ENCODE results near the gene ZNF865. TPM values are rescaled to one million over a fixed set of nuclear protein-coding genes. Genes with fewer than 3 reads are reported as not detected.

ZNF865 gene
- total RNA-seq, 1 experiment from 2014 or later: 21.7 TPM

DNA sequence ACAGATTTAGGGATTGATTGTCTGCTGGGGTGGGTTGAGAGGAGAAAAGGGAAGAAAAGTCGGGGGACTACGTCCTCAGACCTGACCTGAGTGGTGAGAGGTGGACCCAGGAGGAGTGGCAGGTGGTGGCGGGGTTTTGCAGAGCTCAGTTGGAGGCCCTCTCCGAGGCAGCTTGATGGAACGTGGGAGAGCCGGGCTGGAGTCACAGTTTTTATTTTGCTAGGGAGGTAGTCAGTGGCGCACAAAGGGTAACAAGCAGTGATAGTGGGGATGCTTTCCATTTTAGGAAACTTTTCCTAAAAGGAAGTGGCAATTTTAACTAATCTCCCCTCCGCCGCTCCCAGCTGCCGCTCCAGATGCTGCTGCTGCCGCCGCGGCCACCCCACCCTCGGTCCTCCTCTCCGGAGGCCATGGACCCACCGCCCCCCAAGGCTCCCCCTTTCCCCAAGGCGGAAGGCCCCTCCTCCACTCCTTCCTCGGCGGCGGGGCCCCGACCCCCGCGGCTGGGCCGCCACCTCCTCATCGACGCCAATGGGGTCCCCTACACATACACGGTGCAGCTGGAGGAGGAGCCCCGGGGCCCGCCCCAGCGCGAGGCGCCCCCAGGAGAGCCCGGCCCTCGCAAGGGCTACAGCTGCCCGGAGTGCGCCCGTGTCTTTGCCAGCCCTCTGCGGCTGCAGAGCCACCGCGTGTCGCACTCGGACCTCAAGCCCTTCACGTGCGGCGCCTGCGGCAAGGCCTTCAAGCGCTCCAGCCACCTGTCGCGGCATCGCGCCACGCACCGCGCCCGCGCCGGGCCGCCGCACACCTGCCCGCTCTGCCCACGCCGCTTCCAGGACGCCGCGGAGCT lies 36.9 kb downstream of the ZNF865 start (continued):
- TF ChIP-seq, protein P1, sequence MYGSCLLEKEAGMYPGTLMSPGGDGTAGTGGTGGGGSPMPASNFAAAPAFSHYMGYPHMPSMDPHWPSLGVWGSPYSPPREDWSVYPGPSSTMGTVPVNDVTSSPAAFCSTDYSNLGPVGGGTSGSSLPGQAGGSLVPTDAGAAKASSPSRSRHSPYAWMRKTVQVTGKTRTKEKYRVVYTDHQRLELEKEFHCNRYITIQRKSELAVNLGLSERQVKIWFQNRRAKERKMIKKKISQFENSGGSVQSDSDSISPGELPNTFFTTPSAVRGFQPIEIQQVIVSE (CRISPR knock-in tag; IDR thresholded peaks at IDR 0.05; ENCODE audit: borderline replicate concordance): no peak
- no peak; the same call in 1 of the 2 replicates for TF ChIP-seq TP53 (CRISPR knock-in tag; IDR thresholded peaks at IDR 0.05)
- TF ChIP-seq, protein P2, sequence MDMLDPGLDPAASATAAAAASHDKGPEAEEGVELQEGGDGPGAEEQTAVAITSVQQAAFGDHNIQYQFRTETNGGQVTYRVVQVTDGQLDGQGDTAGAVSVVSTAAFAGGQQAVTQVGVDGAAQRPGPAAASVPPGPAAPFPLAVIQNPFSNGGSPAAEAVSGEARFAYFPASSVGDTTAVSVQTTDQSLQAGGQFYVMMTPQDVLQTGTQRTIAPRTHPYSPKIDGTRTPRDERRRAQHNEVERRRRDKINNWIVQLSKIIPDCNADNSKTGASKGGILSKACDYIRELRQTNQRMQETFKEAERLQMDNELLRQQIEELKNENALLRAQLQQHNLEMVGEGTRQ (CRISPR knock-in tag; IDR thresholded peaks at IDR 0.05): 0 out of 2 replicates have a peak, but pooled peaks have one; percentile 6
- no peak for TF ChIP-seq SOX15 (CRISPR knock-in tag; IDR thresholded peaks at IDR 0.05)
- TF ChIP-seq, protein P3, sequence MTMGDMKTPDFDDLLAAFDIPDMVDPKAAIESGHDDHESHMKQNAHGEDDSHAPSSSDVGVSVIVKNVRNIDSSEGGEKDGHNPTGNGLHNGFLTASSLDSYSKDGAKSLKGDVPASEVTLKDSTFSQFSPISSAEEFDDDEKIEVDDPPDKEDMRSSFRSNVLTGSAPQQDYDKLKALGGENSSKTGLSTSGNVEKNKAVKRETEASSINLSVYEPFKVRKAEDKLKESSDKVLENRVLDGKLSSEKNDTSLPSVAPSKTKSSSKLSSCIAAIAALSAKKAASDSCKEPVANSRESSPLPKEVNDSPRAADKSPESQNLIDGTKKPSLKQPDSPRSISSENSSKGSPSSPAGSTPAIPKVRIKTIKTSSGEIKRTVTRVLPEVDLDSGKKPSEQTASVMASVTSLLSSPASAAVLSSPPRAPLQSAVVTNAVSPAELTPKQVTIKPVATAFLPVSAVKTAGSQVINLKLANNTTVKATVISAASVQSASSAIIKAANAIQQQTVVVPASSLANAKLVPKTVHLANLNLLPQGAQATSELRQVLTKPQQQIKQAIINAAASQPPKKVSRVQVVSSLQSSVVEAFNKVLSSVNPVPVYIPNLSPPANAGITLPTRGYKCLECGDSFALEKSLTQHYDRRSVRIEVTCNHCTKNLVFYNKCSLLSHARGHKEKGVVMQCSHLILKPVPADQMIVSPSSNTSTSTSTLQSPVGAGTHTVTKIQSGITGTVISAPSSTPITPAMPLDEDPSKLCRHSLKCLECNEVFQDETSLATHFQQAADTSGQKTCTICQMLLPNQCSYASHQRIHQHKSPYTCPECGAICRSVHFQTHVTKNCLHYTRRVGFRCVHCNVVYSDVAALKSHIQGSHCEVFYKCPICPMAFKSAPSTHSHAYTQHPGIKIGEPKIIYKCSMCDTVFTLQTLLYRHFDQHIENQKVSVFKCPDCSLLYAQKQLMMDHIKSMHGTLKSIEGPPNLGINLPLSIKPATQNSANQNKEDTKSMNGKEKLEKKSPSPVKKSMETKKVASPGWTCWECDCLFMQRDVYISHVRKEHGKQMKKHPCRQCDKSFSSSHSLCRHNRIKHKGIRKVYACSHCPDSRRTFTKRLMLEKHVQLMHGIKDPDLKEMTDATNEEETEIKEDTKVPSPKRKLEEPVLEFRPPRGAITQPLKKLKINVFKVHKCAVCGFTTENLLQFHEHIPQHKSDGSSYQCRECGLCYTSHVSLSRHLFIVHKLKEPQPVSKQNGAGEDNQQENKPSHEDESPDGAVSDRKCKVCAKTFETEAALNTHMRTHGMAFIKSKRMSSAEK (CRISPR knock-in tag; IDR thresholded peaks at IDR 0.05; ENCODE audit: borderline replicate concordance): no peak
- TF ChIP-seq, protein P4, sequence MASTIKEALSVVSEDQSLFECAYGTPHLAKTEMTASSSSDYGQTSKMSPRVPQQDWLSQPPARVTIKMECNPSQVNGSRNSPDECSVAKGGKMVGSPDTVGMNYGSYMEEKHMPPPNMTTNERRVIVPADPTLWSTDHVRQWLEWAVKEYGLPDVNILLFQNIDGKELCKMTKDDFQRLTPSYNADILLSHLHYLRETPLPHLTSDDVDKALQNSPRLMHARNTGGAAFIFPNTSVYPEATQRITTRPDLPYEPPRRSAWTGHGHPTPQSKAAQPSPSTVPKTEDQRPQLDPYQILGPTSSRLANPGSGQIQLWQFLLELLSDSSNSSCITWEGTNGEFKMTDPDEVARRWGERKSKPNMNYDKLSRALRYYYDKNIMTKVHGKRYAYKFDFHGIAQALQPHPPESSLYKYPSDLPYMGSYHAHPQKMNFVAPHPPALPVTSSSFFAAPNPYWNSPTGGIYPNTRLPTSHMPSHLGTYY (CRISPR knock-in tag; IDR thresholded peaks at IDR 0.05): 0 out of 2 replicates have a peak, but pooled peaks have one; percentile 10
- TF ChIP-seq, protein P5, sequence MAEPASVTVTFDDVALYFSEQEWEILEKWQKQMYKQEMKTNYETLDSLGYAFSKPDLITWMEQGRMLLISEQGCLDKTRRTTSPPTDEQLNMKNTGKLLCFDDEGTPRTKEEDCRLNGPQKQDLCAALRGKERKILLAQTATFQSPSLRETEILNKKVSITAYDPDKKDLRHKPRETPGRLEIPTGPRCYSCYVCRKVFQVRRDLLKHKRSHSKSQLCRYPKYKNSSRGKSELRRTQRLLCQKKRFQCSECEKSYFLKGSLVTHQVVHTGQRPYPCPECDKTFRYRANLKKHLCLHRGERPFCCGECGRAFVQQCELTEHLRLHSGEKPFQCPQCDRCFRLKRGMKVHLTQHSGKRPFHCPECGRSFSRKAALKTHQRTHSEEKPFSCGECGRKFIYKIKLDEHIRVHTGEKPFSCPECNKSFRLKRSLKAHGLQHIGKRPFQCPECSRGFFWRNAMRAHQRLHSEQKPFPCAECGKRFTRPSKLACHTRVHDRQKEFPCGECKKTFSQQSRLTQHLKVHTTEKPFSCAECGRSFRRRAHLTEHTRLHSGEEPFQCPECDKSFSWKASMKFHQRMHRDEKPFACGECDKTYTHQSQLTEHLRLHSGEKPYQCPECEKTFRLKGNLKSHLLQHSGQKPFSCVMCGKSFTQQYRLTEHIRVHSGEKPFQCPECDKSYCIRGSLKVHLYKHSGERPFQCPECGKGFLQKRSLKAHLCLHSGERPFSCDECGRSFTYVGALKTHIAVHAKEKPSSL (CRISPR knock-in tag; conservative IDR thresholded peaks at IDR 0.05): no peak
- TF ChIP-seq NFYB (CRISPR knock-in tag; conservative IDR thresholded peaks at IDR 0.05; ENCODE audit: low read depth): no peak
- TF ChIP-seq SMAD4 (CRISPR knock-in tag; IDR thresholded peaks at IDR 0.05): no peak
- TF ChIP-seq TEAD1 (CRISPR knock-in tag; IDR thresholded peaks at IDR 0.05): no peak
- peak; percentile 40; the same call in 1 of the 2 replicates for TF ChIP-seq ZNF671 (CRISPR knock-in tag; IDR thresholded peaks at IDR 0.05)
- no peak for TF ChIP-seq JUN (CRISPR knock-in tag; IDR thresholded peaks at IDR 0.05)
- no peak for TF ChIP-seq RORB (CRISPR knock-in tag; IDR thresholded peaks at IDR 0.05)
- no peak for TF ChIP-seq EMX1 (CRISPR knock-in tag; IDR thresholded peaks at IDR 0.05)
- 0 out of 2 replicates have a peak, but pooled peaks have one; percentile 43 for TF ChIP-seq ZNF232 (CRISPR knock-in tag; IDR thresholded peaks at IDR 0.05)
- no peak; the same call in 1 of the 2 replicates for TF ChIP-seq CBFB (CRISPR knock-in tag; IDR thresholded peaks at IDR 0.05; ENCODE audit: low read depth)
- TF ChIP-seq PRRX2 (CRISPR knock-in tag; IDR thresholded peaks at IDR 0.05): no peak
- TF ChIP-seq, protein P6, sequence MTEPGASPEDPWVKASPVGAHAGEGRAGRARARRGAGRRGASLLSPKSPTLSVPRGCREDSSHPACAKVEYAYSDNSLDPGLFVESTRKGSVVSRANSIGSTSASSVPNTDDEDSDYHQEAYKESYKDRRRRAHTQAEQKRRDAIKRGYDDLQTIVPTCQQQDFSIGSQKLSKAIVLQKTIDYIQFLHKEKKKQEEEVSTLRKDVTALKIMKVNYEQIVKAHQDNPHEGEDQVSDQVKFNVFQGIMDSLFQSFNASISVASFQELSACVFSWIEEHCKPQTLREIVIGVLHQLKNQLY (CRISPR knock-in tag; IDR thresholded peaks at IDR 0.05): no peak
- no peak for TF ChIP-seq GABPB1 (CRISPR knock-in tag; IDR thresholded peaks at IDR 0.05)
- no peak for TF ChIP-seq ZNF396 (CRISPR knock-in tag; IDR thresholded peaks at IDR 0.05; ENCODE audit: borderline replicate concordance)
- TF ChIP-seq GRHL2 (CRISPR knock-in tag; IDR thresholded peaks at IDR 0.05; ENCODE audit: insufficient replicate concordance, severe bottlenecking): no peak
- no peak for TF ChIP-seq IRF2 (CRISPR knock-in tag; IDR thresholded peaks at IDR 0.05; ENCODE audit: borderline replicate concordance, low read depth)
- TF ChIP-seq, protein P7, sequence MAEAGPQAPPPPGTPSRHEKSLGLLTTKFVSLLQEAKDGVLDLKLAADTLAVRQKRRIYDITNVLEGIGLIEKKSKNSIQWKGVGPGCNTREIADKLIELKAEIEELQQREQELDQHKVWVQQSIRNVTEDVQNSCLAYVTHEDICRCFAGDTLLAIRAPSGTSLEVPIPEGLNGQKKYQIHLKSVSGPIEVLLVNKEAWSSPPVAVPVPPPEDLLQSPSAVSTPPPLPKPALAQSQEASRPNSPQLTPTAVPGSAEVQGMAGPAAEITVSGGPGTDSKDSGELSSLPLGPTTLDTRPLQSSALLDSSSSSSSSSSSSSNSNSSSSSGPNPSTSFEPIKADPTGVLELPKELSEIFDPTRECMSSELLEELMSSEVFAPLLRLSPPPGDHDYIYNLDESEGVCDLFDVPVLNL (CRISPR knock-in tag; IDR thresholded peaks at IDR 0.05; ENCODE audit: borderline replicate concordance, low read depth): peak; percentile 74; the same call in 1 of the 2 replicates
- TF ChIP-seq RELA (CRISPR knock-in tag; IDR thresholded peaks at IDR 0.05; ENCODE audit: borderline replicate concordance): peak; percentile 76; the same call in 1 of the 2 replicates
- no peak for TF ChIP-seq GTF2I (CRISPR knock-in tag; conservative IDR thresholded peaks at IDR 0.05)
- TF ChIP-seq, protein P8, sequence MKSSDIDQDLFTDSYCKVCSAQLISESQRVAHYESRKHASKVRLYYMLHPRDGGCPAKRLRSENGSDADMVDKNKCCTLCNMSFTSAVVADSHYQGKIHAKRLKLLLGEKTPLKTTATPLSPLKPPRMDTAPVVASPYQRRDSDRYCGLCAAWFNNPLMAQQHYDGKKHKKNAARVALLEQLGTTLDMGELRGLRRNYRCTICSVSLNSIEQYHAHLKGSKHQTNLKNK (CRISPR knock-in tag; IDR thresholded peaks at IDR 0.05): no peak
- TF ChIP-seq FOXK1 (CRISPR knock-in tag; IDR thresholded peaks at IDR 0.05): 0 out of 2 replicates have a peak, but pooled peaks have one; percentile 27
